NT2/D1 (cell line): ENCODE data around the gene TMPRSS12.

Experiments
- SUZ12 ChIP-seq: IDR thresholded peaks from 2 replicates; pipeline ENCODE4 v1.6.1; 2011; ENCODE audit not compliant: insufficient read length, insufficient read depth; ENCODE audit errors: extremely low read depth
- YY1 ChIP-seq: IDR thresholded peaks from 2 replicates; pipeline ENCODE4 v1.6.1; 2011; ENCODE audit not compliant: insufficient read length, insufficient read depth
- ZNF274 ChIP-seq: IDR thresholded peaks from 2 replicates; pipeline ENCODE4 v1.6.1; 2011; ENCODE audit warnings: mild to moderate bottlenecking, low read depth, low read length

GRCh38 chr12:50926415-50926814 lies 83.7 kb downstream of the TMPRSS12 start:
- TF ChIP-seq ZNF274: no peak
- no peak for TF ChIP-seq SUZ12
- TF ChIP-seq YY1: no peak
